Measurements from ENCODE around the gene ATRNL1. TPM values are rescaled to one million over a fixed set of nuclear protein-coding genes. Genes with fewer than 3 reads are reported as not detected.

Gene ATRNL1
- total RNA-seq, result 207 TPM

GRCh38 chr10:115093286-115093775, at the start of gene ATRNL1:
Gene ATRNL1, plus strand, starts transcription at chr10:115093365. Its CDS starts 386 bp downstream, at chr10:115093751.

Other genes starting within 250 kb of the ATRNL1 start
- 32.1 TPM for gene TRUB1, start 155.2 kb upstream of the ATRNL1 start, total RNA-seq